Ramos (cell line): ENCODE measurements around the gene SUDS3.

Experiments used
- in situ Hi-C: fragments of 300-500 bp; cut with MboI; formaldehyde crosslinking; loops from one replicate; pipeline ENCODE4 v1.14.3; 2022; ENCODE audit warnings: low sequenced_read_pairs; ENCODE audit not compliant: unreplicated experiment

The SUDS3 gene

DNA sequence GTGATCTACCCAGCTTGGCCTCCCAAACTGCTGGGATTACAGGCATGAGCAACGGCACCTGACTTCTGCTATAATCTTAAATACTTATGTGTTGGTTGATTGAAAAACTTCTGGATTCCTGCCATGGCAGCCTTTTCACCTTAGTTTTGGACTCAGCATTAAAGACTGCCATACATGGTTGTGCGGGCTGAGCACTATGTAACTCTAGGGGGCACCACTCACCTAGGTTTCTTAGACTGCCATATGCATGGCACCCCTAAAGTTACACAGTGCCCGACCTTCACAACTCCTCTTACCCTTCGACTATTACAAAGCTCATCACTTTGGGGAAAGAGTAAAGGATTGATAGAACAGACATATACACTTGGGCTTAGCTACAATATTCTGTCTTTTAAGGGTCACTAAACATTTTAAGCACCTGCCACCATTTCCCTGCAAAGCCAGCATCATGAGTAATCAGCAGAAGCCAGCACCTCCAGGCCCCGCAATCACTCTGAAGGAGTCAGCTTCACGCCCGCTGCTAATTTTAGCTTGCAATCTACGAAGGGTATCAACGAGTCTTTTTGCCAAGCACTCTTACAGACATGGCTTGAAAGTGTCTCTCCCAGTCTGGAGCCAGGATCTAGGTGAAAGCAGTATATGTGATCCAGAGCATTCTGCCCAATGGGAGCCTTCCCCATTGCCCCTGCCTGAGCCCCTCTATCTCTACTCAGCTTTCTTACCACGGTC lies 59.8 kb downstream of the SUDS3 start:
- in situ Hi-C loops, result no loop called here

DNA sequence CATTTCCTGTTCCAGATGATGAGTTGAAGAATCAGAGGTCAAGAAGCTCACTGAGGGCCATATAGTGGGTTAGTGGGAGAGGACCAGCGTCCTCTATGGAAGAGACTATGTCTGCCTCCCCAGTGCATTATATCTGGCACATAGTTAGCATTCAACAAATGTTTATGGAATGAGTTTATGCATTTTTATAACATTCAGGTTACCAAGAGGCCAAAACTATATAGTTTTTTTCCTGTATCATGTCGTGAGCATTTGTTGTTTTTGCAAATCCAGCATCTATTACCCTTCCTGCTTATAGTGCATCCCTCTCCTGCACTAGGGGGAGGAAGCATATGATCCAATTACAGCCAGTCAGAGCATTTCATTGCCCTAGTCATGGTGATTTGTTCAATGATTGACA lies 60.6 kb downstream of the SUDS3 start:
- in situ Hi-C loops, result no loop called here

DNA sequence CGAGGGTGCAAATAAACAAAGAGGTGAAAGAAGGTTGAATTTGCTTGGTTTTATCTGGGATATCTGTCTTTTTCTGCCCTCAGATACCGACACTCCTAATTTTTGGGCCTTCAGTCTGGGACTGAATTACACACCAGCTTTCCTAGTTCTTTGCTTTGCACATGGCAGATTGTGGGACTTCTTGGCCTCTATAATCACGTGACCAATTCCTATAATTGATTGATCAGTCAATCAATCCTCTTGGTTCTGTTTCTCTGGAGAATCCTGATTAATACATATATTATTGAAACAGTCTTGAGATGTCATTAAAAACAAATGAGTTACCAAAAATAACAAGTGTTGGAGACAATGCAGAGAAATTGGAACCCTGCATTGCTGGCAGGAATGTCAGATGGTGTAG lies 62.7 kb downstream of the SUDS3 start:
- in situ Hi-C loops, result no loop called here

DNA sequence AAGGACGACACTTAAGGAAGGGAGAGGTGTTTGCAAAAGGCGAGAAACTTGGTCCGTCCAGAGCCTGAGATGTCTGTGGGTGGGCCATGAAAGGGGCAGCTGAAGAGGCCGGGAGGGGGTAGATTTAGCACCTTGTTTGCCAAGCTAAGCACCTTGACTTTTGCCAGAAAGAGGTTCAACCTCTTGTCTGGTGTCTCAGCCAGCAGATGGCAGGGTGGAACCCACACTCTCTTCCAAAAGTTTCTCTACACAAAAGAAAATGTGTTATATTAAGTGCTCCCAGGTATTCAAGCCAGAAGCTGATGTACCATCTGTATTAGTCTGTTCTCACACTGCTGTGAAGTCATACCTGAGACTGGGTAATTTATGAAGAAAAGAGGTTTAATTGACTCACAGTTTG lies 69.9 kb downstream of the SUDS3 start:
- in situ Hi-C loops, result no loop called here

DNA sequence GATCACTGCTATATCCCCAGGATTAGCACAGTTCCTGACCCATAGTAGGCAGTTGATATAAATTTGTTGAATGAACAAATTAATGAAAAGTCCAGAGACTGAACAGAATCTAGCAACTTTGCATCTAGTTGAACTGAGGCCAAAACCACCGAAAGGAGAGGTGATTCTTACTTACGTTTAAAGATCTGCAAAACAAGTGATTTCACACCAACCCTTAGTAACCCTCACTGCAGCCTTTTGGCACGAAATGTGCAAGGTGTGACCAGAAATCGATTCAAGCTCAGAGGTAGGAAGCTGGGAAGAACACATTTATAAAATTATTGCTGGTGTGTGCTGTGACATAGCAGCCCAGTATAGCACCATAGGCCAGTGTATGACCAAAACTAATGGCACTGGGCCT lies 70.8 kb downstream of the SUDS3 start:
- in situ Hi-C loops, result no loop called here

DNA sequence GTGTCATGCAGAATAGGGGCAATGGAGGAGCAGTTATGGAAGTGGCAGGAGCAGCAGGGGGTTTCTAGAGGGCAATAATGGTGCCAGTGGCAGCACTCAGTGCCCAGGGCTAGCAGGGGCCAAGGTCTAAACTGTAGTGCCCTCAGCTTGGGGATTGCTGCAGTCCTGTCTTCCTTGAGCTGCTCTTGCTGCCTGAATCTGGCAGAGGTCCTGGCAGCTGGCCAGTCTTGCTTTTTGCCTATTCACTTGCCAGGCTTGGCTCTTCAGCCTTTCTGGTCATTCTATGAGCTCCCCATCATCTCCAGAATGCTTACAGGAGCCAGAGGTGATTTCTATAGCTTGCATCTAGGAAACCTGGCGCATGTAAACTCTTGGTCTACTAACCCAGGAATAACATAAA lies 72.0 kb downstream of the SUDS3 start:
- in situ Hi-C loops, result no loop called here

DNA sequence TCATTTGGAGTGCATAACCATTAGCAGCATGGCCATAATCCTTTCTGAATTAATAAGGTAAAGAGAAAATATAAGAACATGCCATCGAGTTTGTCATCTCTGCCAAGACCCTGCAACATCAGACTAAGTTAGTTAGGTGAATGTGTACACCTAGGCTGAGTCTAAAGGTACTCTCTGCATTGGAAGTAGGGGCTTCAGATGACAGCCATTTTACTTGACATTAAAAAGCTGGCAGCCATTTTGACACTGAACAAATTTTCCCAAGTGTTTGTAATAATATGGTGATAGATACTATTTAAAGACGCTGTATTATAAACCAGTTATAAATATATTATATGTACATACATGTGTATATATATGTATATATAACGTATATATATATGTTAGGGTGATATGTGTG lies 79.0 kb downstream of the SUDS3 start:
- in situ Hi-C loops, result no loop called here

DNA sequence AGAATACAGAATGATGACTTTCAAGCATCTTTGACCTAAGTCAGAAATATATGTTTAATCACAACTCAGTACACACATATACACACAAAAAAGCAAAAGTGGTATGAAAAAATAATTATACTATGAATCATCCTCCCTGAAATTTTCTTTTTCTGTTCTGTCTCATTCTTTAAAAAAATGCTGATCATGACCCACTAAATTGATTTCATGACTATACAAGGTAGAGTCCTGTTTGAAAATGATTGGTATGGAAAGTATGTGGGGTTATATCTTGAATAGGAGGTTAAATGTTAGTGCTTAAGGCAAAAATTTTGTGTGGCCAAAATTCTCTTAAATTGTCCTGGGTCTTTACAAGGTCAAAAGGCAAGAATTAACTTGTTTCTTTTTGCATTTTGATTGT lies 80.4 kb downstream of the SUDS3 start:
- in situ Hi-C loops, result no loop called here

DNA sequence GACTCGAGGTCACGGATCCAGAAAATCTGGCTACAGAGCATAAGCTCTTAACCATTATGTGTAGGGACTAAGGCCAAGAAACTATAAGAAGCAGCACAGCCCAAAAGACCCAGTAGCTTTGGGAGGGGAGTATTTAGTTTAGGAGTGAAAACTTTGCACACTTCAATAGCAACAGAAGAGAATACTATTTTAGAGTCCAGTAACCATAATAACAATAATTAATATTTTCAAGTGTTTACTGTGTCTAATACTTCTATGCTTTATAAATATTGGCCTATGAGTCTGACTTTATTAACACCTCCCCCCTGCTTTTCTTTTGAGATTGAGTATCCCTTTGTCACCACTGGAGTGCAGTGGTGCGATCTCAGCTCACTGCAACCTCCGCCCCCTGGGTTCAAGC lies 82.8 kb downstream of the SUDS3 start:
- in situ Hi-C loops, result no loop called here

DNA sequence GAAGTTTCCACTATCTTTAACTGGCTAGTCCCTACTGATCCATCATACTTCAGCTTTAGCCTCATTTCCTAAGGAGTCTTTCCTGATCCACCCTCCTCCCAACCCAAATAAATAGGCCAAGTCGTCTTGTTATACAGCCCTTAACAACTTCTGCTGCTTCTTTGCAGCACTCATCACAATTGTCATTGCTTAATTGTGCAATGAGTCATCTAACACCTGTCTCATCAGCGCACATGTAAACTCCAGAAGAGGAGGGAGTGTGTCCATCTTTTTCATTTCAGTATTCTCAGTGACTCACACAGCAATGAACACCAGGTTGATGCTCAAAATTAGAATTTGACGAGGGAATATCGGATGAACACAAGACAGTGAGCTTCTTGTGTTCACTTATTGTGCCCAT lies 87.3 kb downstream of the SUDS3 start:
- in situ Hi-C loops, result no loop called here

DNA sequence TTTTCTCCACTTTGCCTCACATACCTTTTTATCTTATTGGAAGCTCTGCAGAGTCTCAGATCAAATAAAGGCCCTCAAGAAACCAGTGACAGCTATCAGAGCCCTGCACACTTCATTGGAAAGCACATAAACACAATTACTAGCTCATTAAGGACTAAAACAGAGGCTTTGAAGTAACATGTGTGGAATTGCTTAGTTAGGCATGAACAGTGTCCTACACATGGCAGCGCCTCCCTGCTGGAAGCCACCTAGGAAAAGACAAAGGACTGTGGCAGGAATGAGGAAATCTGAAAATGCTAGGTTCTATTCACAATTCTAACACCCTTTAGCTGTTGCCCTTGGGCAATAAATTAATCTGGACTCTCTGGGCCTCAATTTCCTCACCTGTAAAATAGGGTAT lies 89.4 kb downstream of the SUDS3 start:
- in situ Hi-C loops, result no loop called here
